GM13976 (cell line): ENCODE measurements around the gene CHAD.
"Not testable (repeated sequence)": the region's sequence is repeated elsewhere in the genome, so short reads cannot be mapped to it uniquely, and the experiment has no call there.

Experiments
- DNase-seq: peaks from one replicate; pipeline ENCODE4 v3.0.0; 2012; ENCODE audit warnings: low spot score
- in situ Hi-C: fragments of 300-500 bp; cut with MboI; formaldehyde crosslinking; loops from one replicate; pipeline ENCODE4 v1.12.0; 2022; ENCODE audit warnings: low sequenced_read_pairs, mixed read lengths, inconsistent platforms; ENCODE audit not compliant: unreplicated experiment
- TF ChIP-seq, protein P1 (sequence below): IDR thresholded peaks from 2 replicates; pipeline ENCODE4 v1.5.1; 2012; ENCODE audit warnings: borderline replicate concordance, mild to moderate bottlenecking; ENCODE audit not compliant: insufficient read depth; ENCODE audit errors: extremely low read depth, missing control alignments, control extremely low read depth

Gene CHAD

DNA sequence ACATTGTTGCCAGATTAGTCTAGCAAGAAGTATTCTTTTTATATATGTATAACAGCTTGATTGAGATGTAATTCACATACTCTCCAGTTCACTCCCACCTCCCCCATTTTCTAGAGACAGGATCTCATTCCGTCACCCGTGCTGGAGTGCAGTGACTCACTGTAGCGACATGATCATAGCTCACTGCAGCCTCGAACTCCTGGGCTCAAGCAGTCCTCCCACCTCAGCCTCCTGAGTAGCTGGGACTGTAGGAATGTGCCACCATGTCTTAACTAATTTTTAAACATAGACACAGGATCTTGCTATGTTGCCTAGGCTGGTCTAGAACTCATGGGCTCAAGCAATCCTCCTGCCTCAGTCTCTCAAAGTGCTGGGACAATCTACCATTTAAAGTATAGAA is 6.7 kb upstream of the CHAD start:
- DNase-seq, result no peak
- TF ChIP-seq, protein P1, sequence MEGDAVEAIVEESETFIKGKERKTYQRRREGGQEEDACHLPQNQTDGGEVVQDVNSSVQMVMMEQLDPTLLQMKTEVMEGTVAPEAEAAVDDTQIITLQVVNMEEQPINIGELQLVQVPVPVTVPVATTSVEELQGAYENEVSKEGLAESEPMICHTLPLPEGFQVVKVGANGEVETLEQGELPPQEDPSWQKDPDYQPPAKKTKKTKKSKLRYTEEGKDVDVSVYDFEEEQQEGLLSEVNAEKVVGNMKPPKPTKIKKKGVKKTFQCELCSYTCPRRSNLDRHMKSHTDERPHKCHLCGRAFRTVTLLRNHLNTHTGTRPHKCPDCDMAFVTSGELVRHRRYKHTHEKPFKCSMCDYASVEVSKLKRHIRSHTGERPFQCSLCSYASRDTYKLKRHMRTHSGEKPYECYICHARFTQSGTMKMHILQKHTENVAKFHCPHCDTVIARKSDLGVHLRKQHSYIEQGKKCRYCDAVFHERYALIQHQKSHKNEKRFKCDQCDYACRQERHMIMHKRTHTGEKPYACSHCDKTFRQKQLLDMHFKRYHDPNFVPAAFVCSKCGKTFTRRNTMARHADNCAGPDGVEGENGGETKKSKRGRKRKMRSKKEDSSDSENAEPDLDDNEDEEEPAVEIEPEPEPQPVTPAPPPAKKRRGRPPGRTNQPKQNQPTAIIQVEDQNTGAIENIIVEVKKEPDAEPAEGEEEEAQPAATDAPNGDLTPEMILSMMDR, result no peak
- in situ Hi-C loops, result no loop called here

GRCh38 chr17:50474523-50474922 is 5.8 kb upstream of the CHAD start:
- DNase-seq, result no peak
- TF ChIP-seq, protein P1, result no peak
- in situ Hi-C loops, result no loop called here

GRCh38 chr17:50473901-50474300 is 5.2 kb upstream of the CHAD start:
- TF ChIP-seq, protein P1, result no peak
- in situ Hi-C loops, result no loop called here
- DNase-seq, result no peak

DNA sequence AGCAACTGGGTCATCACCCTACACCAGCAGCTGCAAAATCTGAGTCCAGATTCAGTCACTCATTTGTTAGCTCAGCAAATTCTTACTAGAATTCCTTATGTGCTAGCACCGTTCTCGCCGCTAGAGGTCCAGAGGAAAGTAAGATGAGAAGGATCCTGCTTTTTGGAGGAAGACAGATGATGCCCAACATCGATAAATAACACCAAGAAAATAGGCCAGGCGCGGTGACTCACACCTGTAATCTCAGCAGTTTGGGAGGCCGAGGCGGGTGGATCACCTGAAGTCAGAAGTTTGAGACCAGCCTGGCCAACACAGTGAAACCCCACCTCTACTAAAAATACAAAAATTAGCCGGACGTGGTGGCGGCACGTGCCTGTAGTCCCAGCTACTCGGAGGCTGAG is 4.1 kb upstream of the CHAD start:
- in situ Hi-C loops, DNase-seq: not testable (repeated sequence)

- in situ Hi-C loops, result no loop called here
- no peak for DNase-seq
- TF ChIP-seq, protein P1, result no peak
Observed at GRCh38 chr17:50472286-50472685, 3.6 kb upstream of the CHAD start.

- TF ChIP-seq, protein P1, result no peak
- no peak for DNase-seq
- in situ Hi-C loops, result no loop called here
Observed at GRCh38 chr17:50471009-50471905, 2.6 kb upstream of the CHAD start.

DNA sequence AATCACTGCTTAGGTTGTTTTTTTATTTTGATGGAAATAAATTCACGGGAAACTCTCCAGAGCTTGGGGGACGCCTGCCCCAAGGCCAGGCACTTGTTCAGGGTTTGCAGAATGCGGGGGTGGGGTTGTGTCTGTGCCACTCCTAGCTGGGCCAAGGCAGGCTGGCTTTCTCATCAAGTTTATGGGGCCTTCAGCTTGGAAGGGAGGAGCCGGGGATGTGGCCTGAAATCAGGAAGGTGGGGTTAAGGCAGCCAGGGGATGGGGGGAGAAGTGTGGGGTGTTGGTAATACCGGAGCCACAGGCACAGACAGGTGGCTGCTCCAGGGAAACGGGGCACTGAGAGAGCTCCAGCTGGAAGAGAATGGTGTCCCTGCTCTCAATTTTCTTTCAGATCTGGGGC is 1.7 kb upstream of the CHAD start:
- TF ChIP-seq, protein P1, result no peak
- in situ Hi-C loops, result no loop called here
- no peak for DNase-seq
